ENCODE results near the gene FAM149A. TPM values are rescaled to one million over a fixed set of nuclear protein-coding genes. Genes with fewer than 3 reads are reported as not detected.

FAM149A gene
- total and polyA plus RNA-seq, 2 donors (not counting 3 experiments of a cell fraction or from before 2014, with no cell fraction given), result 0.08 to 0.20 TPM

- FAIRE-seq (no peak), DNase-seq (ENCODE audit: low read depth, low spot score) (no peak)
- no peak overlapping the region for H3K27ac ChIP-seq (ENCODE audit: insufficient read depth, low read depth, low read length)
- H3K4me3 ChIP-seq (replicated peaks in 1 of 3; ENCODE audit: insufficient read depth in 1 of 3, low read depth in 1 of 3, low read length in 3 of 3), result no peak overlapping the region
- H3K9me1 ChIP-seq (replicated peaks; ENCODE audit: control insufficient read depth, extremely low read depth, insufficient read depth, low read length), result no peaks in the 10 kb centered on the region
- no peaks in the 10 kb centered on the region for H4K20me1 ChIP-seq (replicated peaks; ENCODE audit: control insufficient read depth, extremely low read depth, insufficient read depth, low read length)
- no peaks in the 10 kb centered on the region for H3K9me3 ChIP-seq (replicated peaks; ENCODE audit: control insufficient read depth, insufficient read depth, low read length)
- no peaks in the 10 kb centered on the region for H3K36me3 ChIP-seq (ENCODE audit: control insufficient read depth in 2 of 2, extremely low read depth in 1 of 2, insufficient read depth in 2 of 2, low read length in 2 of 2)
- H3K4me1 ChIP-seq (ENCODE audit: control insufficient read depth, extremely low read depth, insufficient read depth, low read length), result peaks cover 8% of the 10 kb centered on the region
- ChIA-PET CTCF (interaction anchor here (1.1 to 2.0 kb wide), 3 partner anchors 11 to 65 kb away, joined by 3 to 5 read pairs (median 4); no protein-coding TSS in a partner anchor), POLR2A (no interaction called here)
- dilution Hi-C loops (cut with MboI; ENCODE audit: extremely low pct_ligation_motif_present, low sequenced_read_pairs), result no loop called here
- no peaks in the 10 kb centered on the region for H3K79me2 ChIP-seq (ENCODE audit: control insufficient read depth, insufficient read depth, low read length)
- H3K4me2 ChIP-seq (ENCODE audit: insufficient read depth, low read length), result no peak overlapping the region
- no peak overlapping the region for H2AFZ ChIP-seq (ENCODE audit: low read depth, low read length)
- TF ChIP-seq GATA2 (IDR thresholded peaks at IDR 0.05; ENCODE audit: insufficient read depth, insufficient read length, low read depth, low read length), result no peak
- no peak for TF ChIP-seq FOS (IDR thresholded peaks at IDR 0.05; ENCODE audit: borderline replicate concordance, insufficient read depth, low read length)
- no TSS peak for BruUV-seq (replicated peaks)
- intact Hi-C loops (cut with micrococcal nuclease), result no loop called here
- H3K27me3 ChIP-seq (ENCODE audit: control insufficient read depth in 2 of 2, insufficient read depth in 2 of 2, low read length in 2 of 2), result no peaks in the 10 kb centered on the region
- no peak overlapping the region for H3K9ac ChIP-seq (replicated peaks; ENCODE audit: extremely low read depth, insufficient read depth, low read length)
Observed at GRCh38 chr4:186072516-186072915, 32.0 kb upstream of the FAM149A start.

GRCh38 chr4:186074189-186074588 lies 30.3 kb upstream of the FAM149A start:
- CTCF ChIA-PET, result interaction anchor here (1.0 kb wide), 1 partner anchor 63 kb away, joined by 3 read pairs; no protein-coding TSS in a partner anchor
- dilution Hi-C loops (cut with MboI; ENCODE audit: extremely low pct_ligation_motif_present, low sequenced_read_pairs), result no loop called here

More at GRCh38 chr4:186074189-186074588, 30.3 kb upstream of the FAM149A start:
- BruUV-seq (replicated peaks), result no TSS peak
- FAIRE-seq (no peak), DNase-seq (ENCODE audit: low read depth, low spot score) (no peak)
- Histone ChIP-seq H2AFZ (ENCODE audit: low read depth, low read length) (no peak overlapping the region), H3K79me2 (ENCODE audit: control insufficient read depth, insufficient read depth, low read length) (no peaks in the 10 kb centered on the region), H3K9me1 (replicated peaks; ENCODE audit: control insufficient read depth, extremely low read depth, insufficient read depth, low read length) (no peaks in the 10 kb centered on the region), H4K20me1 (replicated peaks; ENCODE audit: control insufficient read depth, extremely low read depth, insufficient read depth, low read length) (no peaks in the 10 kb centered on the region), H3K36me3 (ENCODE audit: control insufficient read depth in 2 of 2, extremely low read depth in 1 of 2, insufficient read depth in 2 of 2, low read length in 2 of 2) (no peaks in the 10 kb centered on the region), H3K27ac (ENCODE audit: insufficient read depth, low read depth, low read length) (no peak overlapping the region), H3K4me3 (replicated peaks in 1 of 3; ENCODE audit: insufficient read depth in 1 of 3, low read depth in 1 of 3, low read length in 3 of 3) (no peak overlapping the region), H3K27me3 (ENCODE audit: control insufficient read depth in 2 of 2, insufficient read depth in 2 of 2, low read length in 2 of 2) (no peaks in the 10 kb centered on the region), H3K4me1 (ENCODE audit: control insufficient read depth, extremely low read depth, insufficient read depth, low read length) (peaks cover 2% of the 10 kb centered on the region), H3K9me3 (replicated peaks; ENCODE audit: control insufficient read depth, insufficient read depth, low read length) (no peaks in the 10 kb centered on the region), H3K9ac (replicated peaks; ENCODE audit: extremely low read depth, insufficient read depth, low read length) (no peak overlapping the region), H3K4me2 (ENCODE audit: insufficient read depth, low read length) (no peak overlapping the region)
- TF ChIP-seq POLR2A (IDR thresholded peaks at IDR 0.05; ENCODE audit: low read depth, low read length), result no peak
- TF ChIP-seq POLR2AphosphoS5 (IDR thresholded peaks at IDR 0.05; ENCODE audit: insufficient read depth, low read depth, low read length), result no peak
- no peak for TF ChIP-seq GATA2 (IDR thresholded peaks at IDR 0.05; ENCODE audit: insufficient read depth, insufficient read length, low read depth, low read length)
- TF ChIP-seq JUN (IDR thresholded peaks at IDR 0.05; ENCODE audit: borderline replicate concordance, insufficient read depth, insufficient read length, low read depth), result no peak
- TF ChIP-seq EZH2 (IDR thresholded peaks at IDR 0.05; ENCODE audit: borderline replicate concordance, low read depth, low read length, severe bottlenecking), result no peak
- TF ChIP-seq FOS (IDR thresholded peaks at IDR 0.05; ENCODE audit: borderline replicate concordance, insufficient read depth, low read length), result no peak
- no peak for TF ChIP-seq CTCF (IDR thresholded peaks at IDR 0.05; ENCODE audit: extremely low read depth in 1 of 2, insufficient read depth in 1 of 2, low read depth in 1 of 2, low read length in 2 of 2)
- TF ChIP-seq MAX (IDR thresholded peaks at IDR 0.05; ENCODE audit: insufficient read depth, insufficient read length), result no peak
- intact Hi-C loops (cut with micrococcal nuclease), result no loop called here
- POLR2A ChIA-PET, result no interaction called here

All from endothelial cell of umbilical vein (primary cell).